ENCODE results near the gene GAK. TPM values are rescaled to one million over a fixed set of nuclear protein-coding genes. Genes with fewer than 3 reads are reported as not detected.

The GAK gene
- total and polyA plus RNA-seq, 2 of the 13 experiments (the other 11 are each of a cell fraction or from before 2014, with no cell fraction given): 17.5 to 44.3 TPM

DNA sequence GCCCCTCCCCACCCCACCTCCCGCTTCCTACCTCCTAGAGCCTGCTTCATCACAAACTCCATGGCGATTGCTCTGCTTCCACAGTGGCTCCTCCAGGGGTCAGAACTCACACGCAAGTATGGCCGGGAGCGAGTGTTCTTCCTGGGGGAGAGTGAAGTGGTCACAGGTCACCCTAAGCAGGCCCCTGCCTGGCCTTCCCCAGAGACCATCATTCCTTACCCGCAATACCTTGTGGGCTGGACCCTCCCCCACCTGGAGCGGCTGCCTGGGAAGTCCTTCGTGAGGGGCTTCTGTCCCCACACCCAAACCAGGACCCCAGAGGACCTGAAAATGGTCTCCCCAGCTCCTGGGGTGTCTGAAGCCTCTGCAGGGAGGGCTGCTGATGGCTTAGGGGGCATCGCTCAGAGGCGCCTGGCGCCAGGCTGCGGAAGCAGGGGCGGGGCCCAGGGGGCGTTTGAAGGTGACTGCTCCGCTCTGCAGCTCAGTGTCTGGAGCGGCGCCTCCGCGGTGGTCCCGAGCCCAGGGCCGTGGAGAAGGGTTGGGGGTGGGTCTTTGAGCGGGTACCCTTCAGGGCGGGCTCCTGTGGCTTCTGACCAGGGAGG, 107.6 kb downstream of the GAK start:
- Histone ChIP-seq H3K36me3 (replicated peaks in 1 of 2; ENCODE audit: control insufficient read depth in 1 of 2, insufficient read depth in 2 of 2, low read length in 2 of 2) (no peaks in the 10 kb centered on the region), H3K27ac (ENCODE audit: extremely low read length, insufficient read depth, low read length) (no peak overlapping the region), H3K4me2 (ENCODE audit: low read depth, low read length) (no peak overlapping the region), H3K4me3 (replicated peaks in 1 of 3; ENCODE audit: insufficient read depth in 1 of 3, low read depth in 2 of 3, low read length in 3 of 3) (no peak overlapping the region), H4K20me1 (ENCODE audit: insufficient read depth, low read length) (peaks cover 9% of the 10 kb centered on the region; the same call in 1 of the 2 replicates), H2AFZ (ENCODE audit: low read length) (no peak overlapping the region), H3K79me2 (ENCODE audit: insufficient read depth, low read length) (no peaks in the 10 kb centered on the region), H3K4me1 (ENCODE audit: insufficient read depth, low read length) (no peaks in the 10 kb centered on the region), H3K27me3 (ENCODE audit: control insufficient read depth in 1 of 2, insufficient read depth in 2 of 2, low read length in 2 of 2) (peaks cover 13 to 86% of the 10 kb centered on the region in 2 experiments), H3K9me3 (ENCODE audit: low read length) (no peaks in the 10 kb centered on the region), H3K9ac (ENCODE audit: insufficient read depth, low read depth, low read length) (no peak overlapping the region)
- in situ Hi-C loops (cut with HindIII; ENCODE audit: extremely low pct_ligation_motif_present, low pct_unique_long_range_greater_than_20kb): no loop called here
- TF ChIP-seq SRSF9 (IDR thresholded peaks at IDR 0.05; ENCODE audit: borderline replicate concordance, insufficient read depth, low read depth, low read length, poor library complexity, severe bottlenecking) (no peak), IRX3 (CRISPR knock-in tag; IDR thresholded peaks at IDR 0.05; ENCODE audit: borderline replicate concordance, low read depth) (no peak), NFKBIZ (CRISPR knock-in tag; IDR thresholded peaks at IDR 0.05) (no peak), KDM1A (CRISPR knock-in tag; IDR thresholded peaks at IDR 0.05) (no peak), ZNF230 (CRISPR knock-in tag; IDR thresholded peaks at IDR 0.05) (no peak), HDAC1 (CRISPR knock-in tag; IDR thresholded peaks at IDR 0.05) (no peak), GFI1 (CRISPR knock-in tag; IDR thresholded peaks at IDR 0.05; ENCODE audit: borderline replicate concordance) (no peak), ZNF468 (CRISPR knock-in tag; IDR thresholded peaks at IDR 0.05) (no peak), REPIN1 (CRISPR knock-in tag; IDR thresholded peaks at IDR 0.05; ENCODE audit: borderline replicate concordance, low read depth) (no peak)
- TF ChIP-seq, protein P1, sequence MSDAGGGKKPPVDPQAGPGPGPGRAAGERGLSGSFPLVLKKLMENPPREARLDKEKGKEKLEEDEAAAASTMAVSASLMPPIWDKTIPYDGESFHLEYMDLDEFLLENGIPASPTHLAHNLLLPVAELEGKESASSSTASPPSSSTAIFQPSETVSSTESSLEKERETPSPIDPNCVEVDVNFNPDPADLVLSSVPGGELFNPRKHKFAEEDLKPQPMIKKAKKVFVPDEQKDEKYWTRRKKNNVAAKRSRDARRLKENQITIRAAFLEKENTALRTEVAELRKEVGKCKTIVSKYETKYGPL (CRISPR knock-in tag; IDR thresholded peaks at IDR 0.05): no peak
- TF ChIP-seq, protein P2, sequence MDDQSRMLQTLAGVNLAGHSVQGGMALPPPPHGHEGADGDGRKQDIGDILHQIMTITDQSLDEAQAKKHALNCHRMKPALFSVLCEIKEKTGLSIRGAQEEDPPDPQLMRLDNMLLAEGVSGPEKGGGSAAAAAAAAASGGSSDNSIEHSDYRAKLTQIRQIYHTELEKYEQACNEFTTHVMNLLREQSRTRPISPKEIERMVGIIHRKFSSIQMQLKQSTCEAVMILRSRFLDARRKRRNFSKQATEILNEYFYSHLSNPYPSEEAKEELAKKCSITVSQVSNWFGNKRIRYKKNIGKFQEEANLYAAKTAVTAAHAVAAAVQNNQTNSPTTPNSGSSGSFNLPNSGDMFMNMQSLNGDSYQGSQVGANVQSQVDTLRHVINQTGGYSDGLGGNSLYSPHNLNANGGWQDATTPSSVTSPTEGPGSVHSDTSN (CRISPR knock-in tag; IDR thresholded peaks at IDR 0.05; ENCODE audit: borderline replicate concordance): no peak
- DNase-seq (ENCODE audit: low spot score): no peak
- intact Hi-C loops (cut with micrococcal nuclease; ENCODE audit: unreplicated experiment): no loop called here
- no peak for FAIRE-seq
- no TSS peak for BruUV-seq (replicated peaks)
- ChIA-PET POLR2A (no interaction called here), CTCF (ENCODE audit: low intra/inter-chr PET ratio, low total read pairs) (no interaction called here)
- whole genome bisulfite sequencing (ENCODE audit: low lambda C conversion rate): 91% methylated on average over 7 of the region's 23 CpGs
- ATAC-seq: no peak
